Measurements from ENCODE around the gene GRIA1.
A peak's percentile ranks its signal among the peaks of the same experiment; 100 is the strongest.

The GRIA1 gene

GRCh38 chr5:153467546-153467945 lies 22.9 kb upstream of the GRIA1 start:
- H3K4me1 ChIP-seq (ENCODE audit: control insufficient read depth, insufficient read depth, low read length): no peaks in the 10 kb centered on the region
- H3K9ac ChIP-seq (ENCODE audit: low read depth, low read length): no peak overlapping the region
- no peak overlapping the region for H3K4me3 ChIP-seq (ENCODE audit: low read depth, low read length)
- H3K9me3 ChIP-seq (ENCODE audit: control insufficient read depth, insufficient read depth, low read length): no peaks in the 10 kb centered on the region
- no peaks in the 10 kb centered on the region for H3K27me3 ChIP-seq (ENCODE audit: control insufficient read depth, insufficient read depth, low read length)
- no peak overlapping the region for H3K27ac ChIP-seq (ENCODE audit: low read depth, low read length)
- H3K36me3 ChIP-seq (ENCODE audit: control insufficient read depth, insufficient read depth, low read length): no peaks in the 10 kb centered on the region

DNA sequence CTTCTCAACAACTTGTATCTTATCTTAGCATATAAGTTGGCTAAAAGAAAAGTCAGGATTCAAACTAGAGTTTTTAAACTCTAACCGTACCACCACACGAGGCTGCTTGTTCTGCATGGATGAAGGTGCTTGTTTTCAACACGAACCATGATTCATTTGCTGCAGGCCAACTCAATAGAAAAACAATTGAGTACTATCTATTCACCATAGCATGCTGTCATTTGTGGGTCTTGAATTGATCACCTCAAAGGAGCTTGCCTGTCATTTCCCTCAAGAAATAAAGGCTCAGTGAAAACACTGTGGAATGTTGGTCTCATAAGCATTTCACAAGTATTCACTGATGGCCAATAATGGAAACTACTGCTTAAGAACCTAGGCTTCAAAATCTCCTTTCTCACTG lies 21.0 kb upstream of the GRIA1 start:
- Histone ChIP-seq H3K9me3 (ENCODE audit: control insufficient read depth, insufficient read depth, low read length) (no peaks in the 10 kb centered on the region), H3K36me3 (ENCODE audit: control insufficient read depth, insufficient read depth, low read length) (no peaks in the 10 kb centered on the region), H3K27ac (ENCODE audit: low read depth, low read length) (no peak overlapping the region), H3K4me1 (ENCODE audit: control insufficient read depth, insufficient read depth, low read length) (no peaks in the 10 kb centered on the region), H3K4me3 (ENCODE audit: low read depth, low read length) (no peak overlapping the region), H3K9ac (ENCODE audit: low read depth, low read length) (no peak overlapping the region), H3K27me3 (ENCODE audit: control insufficient read depth, insufficient read depth, low read length) (no peaks in the 10 kb centered on the region)

DNA sequence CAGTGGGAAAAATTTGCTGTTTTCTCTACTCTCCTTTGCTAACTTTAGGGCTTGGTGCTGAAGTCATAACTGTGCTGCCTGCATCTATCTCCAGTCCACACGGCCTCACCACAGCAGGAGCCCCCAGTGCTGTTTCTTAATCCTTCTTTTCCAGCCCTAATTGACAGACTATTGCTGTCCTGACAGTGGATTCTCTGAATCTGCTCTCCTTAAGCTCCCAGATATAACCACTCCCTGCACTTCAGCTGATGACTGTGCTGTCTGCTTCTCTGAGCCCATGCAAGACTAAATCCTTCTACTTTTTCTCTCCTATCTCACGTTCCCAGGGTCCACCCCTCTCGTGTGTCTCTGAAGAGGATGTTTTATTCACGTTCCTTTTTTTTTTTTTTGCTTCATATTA lies 19.7 kb upstream of the GRIA1 start:
- Histone ChIP-seq H3K27ac (ENCODE audit: low read depth, low read length) (no peak overlapping the region), H3K9ac (ENCODE audit: low read depth, low read length) (no peak overlapping the region), H3K36me3 (ENCODE audit: control insufficient read depth, insufficient read depth, low read length) (no peaks in the 10 kb centered on the region), H3K9me3 (ENCODE audit: control insufficient read depth, insufficient read depth, low read length) (no peaks in the 10 kb centered on the region), H3K27me3 (ENCODE audit: control insufficient read depth, insufficient read depth, low read length) (no peaks in the 10 kb centered on the region), H3K4me1 (ENCODE audit: control insufficient read depth, insufficient read depth, low read length) (no peaks in the 10 kb centered on the region), H3K4me3 (ENCODE audit: low read depth, low read length) (no peak overlapping the region)

GRCh38 chr5:153476767-153477166 lies 13.7 kb upstream of the GRIA1 start:
- Histone ChIP-seq H3K9me3 (ENCODE audit: control insufficient read depth, insufficient read depth, low read length) (no peaks in the 10 kb centered on the region), H3K9ac (ENCODE audit: low read depth, low read length) (no peak overlapping the region), H3K36me3 (ENCODE audit: control insufficient read depth, insufficient read depth, low read length) (no peaks in the 10 kb centered on the region), H3K27me3 (ENCODE audit: control insufficient read depth, insufficient read depth, low read length) (no peaks in the 10 kb centered on the region), H3K27ac (ENCODE audit: low read depth, low read length) (no peak overlapping the region), H3K4me1 (ENCODE audit: control insufficient read depth, insufficient read depth, low read length) (no peaks in the 10 kb centered on the region), H3K4me3 (ENCODE audit: low read depth, low read length) (no peak overlapping the region)

GRCh38 chr5:153480401-153480800 lies 10.1 kb upstream of the GRIA1 start:
- H3K9me3 ChIP-seq (ENCODE audit: control insufficient read depth, insufficient read depth, low read length): no peaks in the 10 kb centered on the region
- no peak overlapping the region for H3K27ac ChIP-seq (ENCODE audit: low read depth, low read length)
- no peaks in the 10 kb centered on the region for H3K4me1 ChIP-seq (ENCODE audit: control insufficient read depth, insufficient read depth, low read length)
- no peaks in the 10 kb centered on the region for H3K27me3 ChIP-seq (ENCODE audit: control insufficient read depth, insufficient read depth, low read length)
- H3K9ac ChIP-seq (ENCODE audit: low read depth, low read length): no peak overlapping the region
- H3K4me3 ChIP-seq (ENCODE audit: low read depth, low read length): no peak overlapping the region
- H3K36me3 ChIP-seq (ENCODE audit: control insufficient read depth, insufficient read depth, low read length): no peaks in the 10 kb centered on the region

DNA sequence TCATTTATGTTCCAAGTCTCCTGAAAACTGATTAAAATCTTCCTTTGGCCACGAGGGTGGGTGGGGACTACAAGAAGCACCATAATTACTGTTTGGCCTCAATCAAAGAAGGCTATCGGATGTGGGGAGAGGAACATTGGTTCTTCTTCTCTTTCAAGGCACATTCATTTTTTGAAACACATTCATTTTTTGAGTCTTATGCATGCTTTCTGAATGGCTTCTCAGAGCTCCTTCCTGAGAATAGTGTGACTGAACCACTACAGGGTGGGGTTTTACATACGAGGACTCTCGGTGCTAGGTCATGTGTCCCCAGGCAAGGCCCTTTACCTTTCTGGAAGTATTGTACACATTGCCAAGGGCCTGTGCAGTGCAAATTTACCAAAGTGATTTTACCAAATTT lies 7.0 kb upstream of the GRIA1 start:
- Histone ChIP-seq H3K9ac (ENCODE audit: low read depth, low read length) (no peak overlapping the region), H3K36me3 (ENCODE audit: control insufficient read depth, insufficient read depth, low read length) (no peaks in the 10 kb centered on the region), H3K27ac (ENCODE audit: low read depth, low read length) (no peak overlapping the region), H3K4me3 (ENCODE audit: low read depth, low read length) (no peak overlapping the region), H3K4me1 (ENCODE audit: control insufficient read depth, insufficient read depth, low read length) (no peaks in the 10 kb centered on the region), H3K27me3 (ENCODE audit: control insufficient read depth, insufficient read depth, low read length) (no peaks in the 10 kb centered on the region), H3K9me3 (ENCODE audit: control insufficient read depth, insufficient read depth, low read length) (no peaks in the 10 kb centered on the region)

DNA sequence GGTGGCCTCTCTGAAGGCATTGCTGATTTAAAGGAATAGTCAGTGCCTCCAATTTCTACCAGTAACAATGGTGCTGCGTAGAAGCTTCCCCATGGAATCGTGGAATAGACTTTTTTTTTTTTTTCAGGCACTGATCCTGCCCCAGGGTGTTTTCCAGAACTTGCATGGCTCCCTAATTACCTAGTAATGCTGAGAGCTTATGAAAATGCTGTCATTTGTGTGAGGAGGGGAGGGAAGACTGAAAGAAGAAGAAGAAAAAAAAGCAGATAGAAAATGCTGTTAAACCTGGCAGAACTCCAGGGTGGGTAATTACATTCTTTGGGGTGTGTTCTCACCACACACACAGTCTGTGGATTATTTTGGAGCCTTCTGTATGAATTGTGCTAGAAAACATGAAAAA lies 4.8 kb upstream of the GRIA1 start:
- H3K9me3 ChIP-seq (ENCODE audit: control insufficient read depth, insufficient read depth, low read length): no peaks in the 10 kb centered on the region
- peaks cover 9% of the 10 kb centered on the region; the same call in 1 of the 2 replicates for H3K27me3 ChIP-seq (ENCODE audit: control insufficient read depth, insufficient read depth, low read length)
- 0 out of 2 replicates have a peak, but pooled peaks cover 10% of the 10 kb centered on the region for H3K4me1 ChIP-seq (ENCODE audit: control insufficient read depth, insufficient read depth, low read length)
- H3K36me3 ChIP-seq (ENCODE audit: control insufficient read depth, insufficient read depth, low read length): no peaks in the 10 kb centered on the region
- H3K27ac ChIP-seq (ENCODE audit: low read depth, low read length): no peak overlapping the region
- H3K9ac ChIP-seq (ENCODE audit: low read depth, low read length): no peak overlapping the region
- H3K4me3 ChIP-seq (ENCODE audit: low read depth, low read length): no peak overlapping the region

- Histone ChIP-seq H3K4me3 (ENCODE audit: low read depth, low read length) (no peak overlapping the region), H3K27me3 (ENCODE audit: control insufficient read depth, insufficient read depth, low read length) (peaks cover 20% of the 10 kb centered on the region), H3K36me3 (ENCODE audit: control insufficient read depth, insufficient read depth, low read length) (no peaks in the 10 kb centered on the region), H3K27ac (ENCODE audit: low read depth, low read length) (no peak overlapping the region), H3K9me3 (ENCODE audit: control insufficient read depth, insufficient read depth, low read length) (no peaks in the 10 kb centered on the region), H3K4me1 (ENCODE audit: control insufficient read depth, insufficient read depth, low read length) (peaks cover 20% of the 10 kb centered on the region), H3K9ac (ENCODE audit: low read depth, low read length) (no peak overlapping the region)
Measured at GRCh38 chr5:153486771-153487170, 3.7 kb upstream of the GRIA1 start.

DNA sequence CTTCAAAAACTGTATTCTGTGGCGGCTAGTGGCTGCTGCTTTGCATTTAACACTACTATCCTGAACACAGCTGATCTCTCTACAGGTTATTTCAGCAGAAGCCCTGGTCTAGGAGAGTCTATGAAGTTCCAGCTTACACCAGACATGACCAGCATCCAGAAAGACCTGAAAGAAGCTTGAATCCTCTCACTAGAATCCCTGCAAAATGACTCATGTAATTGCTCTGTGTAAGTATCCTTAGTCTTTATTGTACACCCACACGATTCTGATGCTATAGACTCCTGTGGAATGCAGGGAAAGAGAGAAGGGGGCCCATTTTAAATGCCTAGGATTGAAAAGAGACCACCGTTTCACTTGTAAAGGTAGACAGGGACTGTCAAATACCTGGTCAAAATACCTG lies 859 bp upstream of the GRIA1 start:
- H3K9ac ChIP-seq (ENCODE audit: low read depth, low read length): no peak overlapping the region
- H3K4me3 ChIP-seq (ENCODE audit: low read depth, low read length): no peak overlapping the region
- H3K36me3 ChIP-seq (ENCODE audit: control insufficient read depth, insufficient read depth, low read length): no peaks in the 10 kb centered on the region
- H3K27me3 ChIP-seq (ENCODE audit: control insufficient read depth, insufficient read depth, low read length): peaks cover 24% of the 10 kb centered on the region
- H3K9me3 ChIP-seq (ENCODE audit: control insufficient read depth, insufficient read depth, low read length): no peaks in the 10 kb centered on the region
- peaks cover 24% of the 10 kb centered on the region for H3K4me1 ChIP-seq (ENCODE audit: control insufficient read depth, insufficient read depth, low read length)
- H3K27ac ChIP-seq (ENCODE audit: low read depth, low read length): no peak overlapping the region

GRCh38 chr5:153491038-153491744 lies 721 bp downstream of the GRIA1 start:
- Histone ChIP-seq H3K9me3 (ENCODE audit: control insufficient read depth, insufficient read depth, low read length) (no peaks in the 10 kb centered on the region), H3K4me3 (ENCODE audit: low read depth, low read length) (peak overlapping the region; percentile 70), H3K9ac (ENCODE audit: low read depth, low read length) (no peak overlapping the region), H3K4me1 (ENCODE audit: control insufficient read depth, insufficient read depth, low read length) (peaks cover 24% of the 10 kb centered on the region), H3K36me3 (ENCODE audit: control insufficient read depth, insufficient read depth, low read length) (no peaks in the 10 kb centered on the region), H3K27me3 (ENCODE audit: control insufficient read depth, insufficient read depth, low read length) (peaks cover 24% of the 10 kb centered on the region), H3K27ac (ENCODE audit: low read depth, low read length) (no peak overlapping the region)

- peaks cover 24% of the 10 kb centered on the region for H3K27me3 ChIP-seq (ENCODE audit: control insufficient read depth, insufficient read depth, low read length)
- H3K4me1 ChIP-seq (ENCODE audit: control insufficient read depth, insufficient read depth, low read length): peaks cover 24% of the 10 kb centered on the region
- no peak overlapping the region for H3K9ac ChIP-seq (ENCODE audit: low read depth, low read length)
- no peaks in the 10 kb centered on the region for H3K9me3 ChIP-seq (ENCODE audit: control insufficient read depth, insufficient read depth, low read length)
- no peaks in the 10 kb centered on the region for H3K36me3 ChIP-seq (ENCODE audit: control insufficient read depth, insufficient read depth, low read length)
- no peak overlapping the region for H3K27ac ChIP-seq (ENCODE audit: low read depth, low read length)
- H3K4me3 ChIP-seq (ENCODE audit: low read depth, low read length): peak overlapping the region; percentile 70; the same call in 1 of the 2 replicates
Measured at GRCh38 chr5:153491856-153492255, 1.4 kb downstream of the GRIA1 start.

Data from HUES48 (cell line).